ENCODE data around the gene SPAG16.

The SPAG16 gene

DNA sequence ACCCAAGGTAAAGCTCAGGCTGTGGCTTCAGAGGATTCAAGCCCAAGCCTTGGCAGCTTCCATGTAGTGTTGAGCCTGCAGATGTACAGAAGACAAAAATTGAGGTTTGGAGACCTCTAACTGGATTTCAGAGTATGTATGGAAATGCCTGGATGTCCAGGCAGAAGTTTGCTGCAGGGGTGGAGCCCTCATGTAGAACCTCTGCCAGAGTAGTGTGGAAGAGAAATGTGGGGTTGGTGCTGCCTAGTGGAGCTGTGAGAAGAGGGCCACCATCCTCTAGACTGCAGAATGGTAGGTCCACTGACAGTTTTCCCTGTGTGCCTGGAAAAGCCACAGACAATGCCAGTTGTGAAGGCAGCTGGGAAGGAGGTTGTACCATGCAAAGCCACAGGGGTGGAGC is 239.9 kb downstream of the SPAG16 start:
- DNase-seq (ENCODE audit: low read depth), result no peak
- TF ChIP-seq, protein P1, sequence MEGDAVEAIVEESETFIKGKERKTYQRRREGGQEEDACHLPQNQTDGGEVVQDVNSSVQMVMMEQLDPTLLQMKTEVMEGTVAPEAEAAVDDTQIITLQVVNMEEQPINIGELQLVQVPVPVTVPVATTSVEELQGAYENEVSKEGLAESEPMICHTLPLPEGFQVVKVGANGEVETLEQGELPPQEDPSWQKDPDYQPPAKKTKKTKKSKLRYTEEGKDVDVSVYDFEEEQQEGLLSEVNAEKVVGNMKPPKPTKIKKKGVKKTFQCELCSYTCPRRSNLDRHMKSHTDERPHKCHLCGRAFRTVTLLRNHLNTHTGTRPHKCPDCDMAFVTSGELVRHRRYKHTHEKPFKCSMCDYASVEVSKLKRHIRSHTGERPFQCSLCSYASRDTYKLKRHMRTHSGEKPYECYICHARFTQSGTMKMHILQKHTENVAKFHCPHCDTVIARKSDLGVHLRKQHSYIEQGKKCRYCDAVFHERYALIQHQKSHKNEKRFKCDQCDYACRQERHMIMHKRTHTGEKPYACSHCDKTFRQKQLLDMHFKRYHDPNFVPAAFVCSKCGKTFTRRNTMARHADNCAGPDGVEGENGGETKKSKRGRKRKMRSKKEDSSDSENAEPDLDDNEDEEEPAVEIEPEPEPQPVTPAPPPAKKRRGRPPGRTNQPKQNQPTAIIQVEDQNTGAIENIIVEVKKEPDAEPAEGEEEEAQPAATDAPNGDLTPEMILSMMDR (IDR thresholded peaks at IDR 0.05; ENCODE audit: low read depth, low read length, missing control alignments), result no peak
- H3K4me3 ChIP-seq (ENCODE audit: low read depth, low read length), result no peak overlapping the region

DNA sequence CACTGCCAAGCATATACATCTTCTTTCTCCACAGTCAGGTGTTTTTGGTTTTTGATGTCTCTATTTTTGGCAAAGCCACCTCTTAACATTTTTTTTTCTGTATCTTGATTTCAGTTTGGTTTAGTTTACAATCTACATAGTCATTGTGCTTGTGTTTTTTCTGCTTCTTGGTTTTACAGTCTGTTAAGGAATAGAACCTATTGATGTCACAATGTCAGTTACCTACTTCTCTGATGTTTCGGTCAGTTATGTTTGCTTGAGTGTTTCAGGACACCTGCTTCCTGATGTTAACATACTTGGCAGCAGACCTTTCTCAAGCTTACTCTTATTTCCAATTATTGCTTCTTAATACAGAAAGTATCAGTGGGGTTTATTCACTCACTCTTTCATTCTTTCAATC is 253.3 kb downstream of the SPAG16 start:
- TF ChIP-seq, protein P1 (IDR thresholded peaks at IDR 0.05; ENCODE audit: low read depth, low read length, missing control alignments), result no peak
- H3K4me3 ChIP-seq (ENCODE audit: low read depth, low read length), result no peak overlapping the region
- no peak for DNase-seq (ENCODE audit: low read depth)

DNA sequence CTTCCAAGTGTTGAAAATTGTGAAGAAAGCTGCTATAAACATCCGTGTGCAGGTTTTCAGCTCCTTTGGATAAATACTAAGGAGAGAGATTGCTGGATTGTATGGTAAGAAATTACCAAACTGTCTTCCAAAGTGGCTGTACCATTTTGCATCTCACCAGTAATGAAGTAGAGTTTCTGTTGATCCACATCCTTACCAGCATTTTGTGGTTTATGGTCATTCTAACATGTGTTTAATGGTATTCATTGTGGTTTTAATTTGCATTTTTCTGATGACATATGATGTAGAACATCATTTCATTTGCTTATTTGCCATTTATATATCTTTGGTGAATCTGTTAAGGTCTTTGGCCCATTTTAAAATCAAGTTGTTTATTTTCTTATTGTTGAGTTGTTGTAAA is 260.7 kb downstream of the SPAG16 start:
- TF ChIP-seq, protein P1 (IDR thresholded peaks at IDR 0.05; ENCODE audit: low read depth, low read length, missing control alignments), result no peak
- no peak for DNase-seq (ENCODE audit: low read depth)
- no peak overlapping the region for H3K4me3 ChIP-seq (ENCODE audit: low read depth, low read length)

DNA sequence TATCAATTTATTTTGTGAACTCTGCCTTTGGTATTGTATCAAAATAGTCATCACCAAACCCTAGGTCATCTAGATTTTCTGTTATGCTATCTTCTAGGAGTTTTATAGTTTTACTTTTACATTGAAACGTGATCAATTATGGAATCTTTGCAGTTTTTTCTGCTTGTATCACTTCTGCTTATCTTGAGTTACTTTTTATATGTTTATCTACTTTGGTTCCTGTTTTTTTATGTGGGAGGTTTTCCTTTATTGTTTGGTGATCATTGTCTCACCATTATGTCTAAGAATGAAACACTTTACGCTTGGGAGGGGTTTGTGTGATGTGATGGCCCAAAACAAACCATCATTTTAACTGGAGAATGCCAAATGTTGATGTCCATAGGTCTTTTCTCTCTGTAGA is 261.2 kb downstream of the SPAG16 start:
- TF ChIP-seq, protein P1 (IDR thresholded peaks at IDR 0.05; ENCODE audit: low read depth, low read length, missing control alignments), result no peak
- no peak for DNase-seq (ENCODE audit: low read depth)
- no peak overlapping the region for H3K4me3 ChIP-seq (ENCODE audit: low read depth, low read length)

DNA sequence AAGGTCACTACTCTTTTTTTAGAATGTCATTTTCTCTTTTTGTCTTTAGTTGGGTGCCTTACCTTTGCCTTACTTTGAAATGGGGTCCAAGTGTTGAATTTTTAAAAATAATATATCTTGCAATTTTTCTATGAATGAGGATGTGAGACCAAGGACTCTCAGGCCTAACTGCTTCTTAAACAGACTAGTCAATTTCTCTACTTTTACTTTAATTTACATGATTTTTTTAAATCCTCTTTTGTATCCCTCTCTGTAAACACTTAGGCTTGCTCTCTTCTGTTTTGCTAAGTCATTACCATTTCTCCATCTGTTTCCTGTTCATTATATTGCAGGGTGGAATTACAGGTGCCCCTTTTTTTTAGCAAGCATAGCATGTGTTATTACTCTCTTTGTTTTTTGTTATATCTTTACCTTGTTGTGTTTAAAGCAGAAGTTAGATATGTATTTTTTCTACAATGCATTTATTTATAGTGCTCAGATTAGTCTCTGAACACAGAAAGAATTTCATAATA is 261.8 kb downstream of the SPAG16 start:
- DNase-seq (ENCODE audit: low read depth), result no peak
- TF ChIP-seq, protein P1 (IDR thresholded peaks at IDR 0.05; ENCODE audit: low read depth, low read length, missing control alignments), result no peak
- H3K4me3 ChIP-seq (ENCODE audit: low read depth, low read length), result no peak overlapping the region

DNA sequence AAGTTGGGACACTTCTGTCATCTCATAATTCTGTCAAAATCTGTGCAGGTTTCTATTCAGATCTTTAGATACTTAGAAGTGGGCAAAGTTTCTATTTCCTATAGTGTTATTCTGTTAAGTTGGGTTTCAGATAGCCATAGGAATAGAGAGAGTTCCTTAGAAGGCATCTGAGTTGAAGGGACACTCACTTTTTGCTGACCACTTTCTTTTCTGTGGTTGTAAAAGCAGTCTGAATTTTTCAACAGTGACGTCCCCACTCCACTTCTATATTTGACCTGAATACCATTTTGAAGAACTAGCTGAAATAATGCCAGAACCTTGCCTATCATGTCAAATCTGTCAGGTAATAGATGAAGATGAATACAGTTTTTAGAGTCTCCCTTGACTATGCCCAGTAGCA is 267.3 kb downstream of the SPAG16 start:
- TF ChIP-seq, protein P1 (IDR thresholded peaks at IDR 0.05; ENCODE audit: low read depth, low read length, missing control alignments), result no peak
- no peak overlapping the region for H3K4me3 ChIP-seq (ENCODE audit: low read depth, low read length)
- no peak for DNase-seq (ENCODE audit: low read depth)

DNA sequence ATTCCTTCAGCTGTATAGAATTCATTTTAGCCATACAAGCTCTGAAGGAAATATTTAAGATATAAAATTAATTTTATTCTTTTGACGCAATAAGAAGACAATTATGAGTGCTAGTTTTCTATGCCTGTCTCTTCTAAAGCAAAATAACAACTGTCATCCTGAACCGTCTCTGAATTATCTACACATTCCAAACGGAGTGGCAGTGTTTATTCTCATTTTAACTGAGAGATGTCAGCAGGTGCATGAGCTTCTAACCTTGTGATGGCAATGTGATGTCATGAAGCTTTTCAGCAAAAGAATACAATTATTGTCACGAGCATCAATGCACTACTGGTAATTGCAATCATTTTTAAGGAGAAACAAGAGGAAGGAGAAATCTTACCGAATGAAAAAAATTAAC is 274.8 kb downstream of the SPAG16 start:
- no peak for DNase-seq (ENCODE audit: low read depth)
- TF ChIP-seq, protein P1 (IDR thresholded peaks at IDR 0.05; ENCODE audit: low read depth, low read length, missing control alignments), result no peak

More for the DNA sequence above, 274.8 kb downstream of the SPAG16 start:
- H3K4me3 ChIP-seq (ENCODE audit: low read depth, low read length), result no peak overlapping the region
